NCI-H510A (cell line): ENCODE results near the gene FBXO42.
"Not testable (repeated sequence)": the region's sequence is repeated elsewhere in the genome, so short reads cannot be mapped to it uniquely, and the experiment has no call there.

Experiments
- DNase-seq: peaks from one replicate; lab custom pipeline; 2025; lab: John Stamatoyannopoulos, UW

FBXO42 gene

GRCh38 chr1:16260814-16261213 is 91.5 kb downstream of the FBXO42 start:
- no peak for DNase-seq

GRCh38 chr1:16258591-16259135 is 93.6 kb downstream of the FBXO42 start:
- no peak for DNase-seq

DNA sequence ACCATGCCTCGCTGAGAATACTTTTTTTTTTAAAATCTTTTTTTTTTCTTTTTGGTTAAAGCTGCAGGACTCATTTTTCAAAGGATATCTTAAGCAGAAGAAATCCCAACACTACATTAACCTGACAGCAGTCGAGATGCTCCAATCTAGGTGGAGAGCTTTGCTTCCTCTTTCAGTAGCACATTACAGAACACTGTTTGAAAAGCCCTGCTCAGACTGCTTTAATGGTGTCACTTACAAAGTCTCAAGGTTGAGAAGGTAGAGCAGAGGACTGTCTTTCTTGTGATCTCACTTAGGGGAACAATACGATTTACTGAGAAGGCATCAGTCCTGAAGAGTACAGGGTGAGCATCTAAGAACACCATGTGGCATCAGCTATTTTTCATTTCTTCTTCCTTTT is 94.3 kb downstream of the FBXO42 start:
- DNase-seq = no peak

DNA sequence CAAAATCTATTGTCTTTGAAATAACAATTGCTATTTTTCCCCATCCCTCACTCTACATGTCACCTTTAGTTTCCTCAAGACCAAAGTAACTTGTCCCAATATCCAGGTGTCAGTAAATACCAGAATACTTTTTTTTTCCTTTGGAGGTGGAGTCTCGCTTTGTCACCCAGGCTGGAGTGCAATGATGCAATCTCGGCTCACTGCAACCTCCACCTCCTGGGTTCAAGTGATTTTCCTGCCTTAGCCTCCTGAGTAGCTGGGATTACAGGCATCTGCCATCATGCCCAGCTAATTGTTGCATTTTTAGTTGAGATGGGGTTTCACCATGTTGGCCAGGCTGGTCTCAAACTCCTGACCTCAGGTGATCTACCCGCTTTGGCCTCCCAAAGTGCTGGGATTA is 94.7 kb downstream of the FBXO42 start:
- not testable (repeated sequence) for DNase-seq

DNA sequence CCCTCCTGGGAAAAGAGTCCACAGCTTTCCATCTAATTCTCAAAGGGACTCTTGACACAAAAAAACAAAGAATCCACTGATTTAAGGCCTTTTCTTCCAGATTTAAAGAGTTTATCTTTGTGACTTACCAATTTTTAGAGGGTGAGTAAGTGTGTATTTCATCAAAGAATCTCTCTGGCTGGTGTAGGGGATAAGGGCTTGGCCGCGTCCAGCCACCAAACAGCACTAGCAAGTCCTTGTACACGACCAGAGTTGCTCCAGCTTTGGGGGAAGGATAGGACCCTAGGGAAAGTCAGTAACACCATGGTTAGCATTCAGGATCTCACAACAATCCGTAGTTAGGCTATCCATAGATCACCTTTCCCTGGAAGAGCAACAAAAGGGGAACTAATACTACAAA is 95.8 kb downstream of the FBXO42 start:
- DNase-seq = no peak

GRCh38 chr1:16254263-16254928 is 97.9 kb downstream of the FBXO42 start:
- DNase-seq = no peak

DNA sequence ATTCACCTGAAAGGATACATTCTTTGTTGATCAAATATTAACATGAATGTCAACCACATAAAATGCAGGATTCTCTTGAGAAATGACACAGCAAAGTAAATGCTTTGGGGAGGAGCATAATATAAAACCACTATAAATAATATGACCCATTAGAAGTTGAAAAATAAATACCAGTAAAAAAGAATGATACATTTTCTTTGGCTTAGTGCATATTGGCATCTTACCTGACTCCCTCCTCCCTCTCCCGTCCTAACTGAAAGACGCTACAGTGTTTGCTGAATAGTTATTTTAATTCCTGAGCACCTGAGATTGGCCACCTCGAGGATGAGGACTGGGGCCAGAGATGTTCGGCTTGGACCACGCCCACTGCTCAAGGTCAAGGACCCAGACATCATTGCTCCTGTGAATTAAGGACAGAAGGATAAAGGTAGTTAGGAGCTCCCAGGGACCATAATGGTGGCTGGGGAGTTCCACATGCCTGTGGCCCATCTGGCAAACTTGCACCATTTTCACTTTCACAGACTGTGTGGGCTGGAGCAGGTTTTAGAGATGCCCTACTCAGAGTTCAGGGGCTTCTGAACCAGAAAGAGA is 98.9 kb downstream of the FBXO42 start:
- DNase-seq = no peak

DNA sequence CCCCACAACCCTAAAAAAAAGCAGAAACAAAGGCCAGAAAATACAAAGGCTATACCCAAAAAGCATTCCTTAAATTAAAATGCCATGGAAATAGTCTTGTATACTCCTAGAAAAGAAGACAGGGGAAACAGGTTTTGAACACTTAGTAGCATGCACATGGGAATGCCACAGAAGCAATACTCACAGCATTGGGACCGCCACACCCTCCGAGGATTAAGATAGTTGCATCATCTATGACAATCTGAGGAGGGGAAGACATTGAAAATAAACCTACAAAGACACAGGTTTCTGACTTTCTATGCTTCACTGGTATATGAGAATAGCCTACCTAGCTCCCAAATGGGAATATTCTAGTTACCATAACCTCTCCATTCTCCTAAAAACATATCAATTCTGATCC is 99.4 kb downstream of the FBXO42 start:
- no peak for DNase-seq

DNA sequence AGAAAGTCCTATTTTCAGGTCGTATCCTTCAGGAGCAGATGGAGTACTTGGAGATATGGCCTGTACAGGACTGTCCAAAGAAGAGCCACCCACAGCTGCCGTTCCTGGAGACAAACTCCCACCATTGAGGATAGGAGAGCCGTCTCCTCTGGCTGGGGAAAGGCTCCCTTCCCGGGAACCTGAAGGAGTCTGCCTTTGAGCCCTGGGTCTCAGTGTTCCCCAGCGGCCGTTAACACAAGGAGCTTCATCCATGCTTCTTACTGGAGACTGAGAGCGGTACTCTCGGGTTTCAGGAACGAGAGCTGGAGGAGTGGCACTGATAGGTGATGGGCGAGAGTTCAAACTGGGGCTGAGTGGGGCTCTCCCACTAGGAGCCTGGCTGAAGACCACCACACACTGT is 100.9 kb downstream of the FBXO42 start:
- no peak for DNase-seq

DNA sequence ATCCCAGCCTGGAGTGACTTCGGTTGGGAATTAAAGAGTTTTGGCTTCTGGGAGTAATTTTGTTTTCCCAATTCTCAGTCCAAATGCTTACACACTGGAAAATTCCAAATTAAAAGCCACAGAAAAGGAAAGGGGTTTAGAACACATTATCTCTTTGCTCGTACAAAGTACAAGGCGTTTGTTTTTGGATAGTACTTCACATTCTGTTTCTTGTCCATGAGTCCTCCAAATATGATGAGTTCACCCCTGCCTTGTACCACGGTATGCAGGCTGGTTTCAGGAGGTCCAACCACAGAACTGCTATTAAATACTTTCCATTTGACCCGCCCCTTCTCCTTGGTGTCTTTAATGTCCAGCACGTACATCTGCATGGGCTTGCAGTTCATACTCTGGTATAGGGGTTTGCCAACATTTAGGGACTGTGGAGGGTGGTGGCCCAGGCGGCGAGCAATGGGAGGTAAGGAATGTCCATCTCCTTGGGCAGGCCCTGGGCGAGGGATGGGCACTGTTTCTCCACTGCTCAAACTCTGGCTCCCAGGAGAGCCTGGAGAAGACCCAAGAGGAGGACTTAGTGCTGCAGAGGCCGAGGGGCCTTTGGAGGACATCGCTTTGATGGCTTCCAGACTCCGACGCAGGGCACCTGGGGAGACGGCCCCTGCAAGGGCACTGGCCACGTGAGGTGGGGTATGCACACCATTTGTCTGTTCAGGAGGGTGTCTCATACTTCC is 101.6 kb downstream of the FBXO42 start:
- no peak for DNase-seq

DNA sequence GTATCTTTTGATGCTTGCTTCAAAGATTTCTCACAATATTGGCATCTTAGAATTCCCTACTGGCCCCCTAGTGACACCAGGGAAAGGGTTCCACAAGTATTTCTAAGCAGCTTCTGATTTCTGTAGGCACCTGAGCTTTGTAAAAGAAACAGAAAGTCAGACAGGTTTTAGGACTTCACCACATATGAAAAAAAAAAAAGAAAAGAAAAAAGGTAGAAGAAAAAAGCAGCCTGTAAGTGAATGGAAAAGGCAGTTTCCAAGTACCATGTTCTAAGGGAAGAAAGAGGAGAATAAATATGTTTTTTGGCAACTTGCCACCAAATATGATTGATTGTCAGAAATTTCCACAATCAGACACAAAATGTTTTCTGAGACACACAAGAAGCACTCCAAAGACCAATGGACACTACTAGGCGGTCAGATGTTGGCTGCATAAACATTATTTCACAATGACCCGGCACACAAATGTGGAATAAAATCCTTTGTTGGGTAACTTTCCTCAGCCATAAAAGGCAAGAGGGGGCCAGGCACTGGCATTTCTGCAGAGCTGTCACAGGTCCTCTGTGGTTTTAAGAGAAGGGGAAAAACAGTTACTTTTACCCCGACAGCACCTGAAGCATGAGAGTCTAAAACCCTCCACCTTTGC is 102.6 kb downstream of the FBXO42 start:
- DNase-seq = no peak

- DNase-seq = peak; percentile 93
Measured at GRCh38 chr1:16248603-16249516, 103.4 kb downstream of the FBXO42 start.

DNA sequence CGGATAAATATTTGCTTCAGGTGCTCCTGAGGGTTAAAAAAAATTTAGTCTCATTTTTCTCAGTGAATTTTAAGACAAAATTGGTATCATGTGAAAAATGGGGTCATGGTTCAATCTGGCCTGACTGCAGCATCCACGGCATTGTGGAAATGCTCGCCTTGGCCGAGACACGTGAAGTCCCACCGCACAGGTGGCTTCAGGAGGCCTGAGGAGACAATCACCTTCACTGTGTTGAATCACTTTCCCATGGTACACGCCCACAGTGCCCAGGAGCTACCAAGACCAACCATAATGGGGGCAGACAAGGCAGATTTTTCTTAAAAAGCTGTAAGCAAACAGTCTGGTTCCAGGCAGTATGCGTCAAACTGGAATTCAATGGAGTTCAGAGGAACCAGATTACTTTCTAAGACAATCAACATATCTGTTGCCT is 104.3 kb downstream of the FBXO42 start:
- DNase-seq = peak; percentile 26

DNA sequence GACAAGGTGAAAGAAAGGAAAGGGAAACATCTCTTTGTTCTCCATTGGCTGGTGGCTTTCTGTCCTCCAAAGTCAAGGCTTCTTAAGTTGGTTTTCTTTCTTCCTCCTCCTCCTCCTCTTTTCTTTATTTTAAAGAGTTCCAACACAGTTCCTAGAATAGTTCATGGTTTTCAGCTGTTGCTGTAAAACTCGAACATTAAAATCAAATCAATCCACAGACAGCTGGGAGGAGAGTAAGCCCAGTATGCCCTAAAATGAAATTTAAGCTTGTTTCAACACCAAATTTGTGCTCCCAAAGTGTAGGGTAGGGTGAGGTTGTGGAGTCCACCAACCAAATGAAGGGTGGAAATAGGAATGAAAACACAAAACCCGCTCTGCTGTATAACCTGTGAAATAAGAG is 104.8 kb downstream of the FBXO42 start:
- DNase-seq = no peak

DNA sequence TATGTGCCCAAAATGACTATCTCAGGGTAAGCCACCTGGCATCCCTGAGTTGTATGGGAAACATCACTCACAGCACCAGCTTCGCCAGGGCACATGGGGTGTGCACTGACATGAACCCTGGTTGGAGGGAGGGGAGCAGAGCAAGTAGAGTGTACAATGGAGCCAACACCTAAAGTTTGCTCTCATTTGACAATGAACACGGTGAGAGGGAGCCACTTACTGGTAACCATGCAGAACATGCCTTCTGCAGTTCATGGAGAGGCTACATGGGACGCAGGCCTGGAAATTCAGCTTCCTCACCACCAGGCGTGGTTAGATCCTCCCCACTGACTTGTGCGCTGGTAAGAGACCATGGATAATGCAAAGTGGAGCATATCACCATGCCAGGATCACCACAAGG is 105.3 kb downstream of the FBXO42 start:
- peak; percentile 34 for DNase-seq

DNA sequence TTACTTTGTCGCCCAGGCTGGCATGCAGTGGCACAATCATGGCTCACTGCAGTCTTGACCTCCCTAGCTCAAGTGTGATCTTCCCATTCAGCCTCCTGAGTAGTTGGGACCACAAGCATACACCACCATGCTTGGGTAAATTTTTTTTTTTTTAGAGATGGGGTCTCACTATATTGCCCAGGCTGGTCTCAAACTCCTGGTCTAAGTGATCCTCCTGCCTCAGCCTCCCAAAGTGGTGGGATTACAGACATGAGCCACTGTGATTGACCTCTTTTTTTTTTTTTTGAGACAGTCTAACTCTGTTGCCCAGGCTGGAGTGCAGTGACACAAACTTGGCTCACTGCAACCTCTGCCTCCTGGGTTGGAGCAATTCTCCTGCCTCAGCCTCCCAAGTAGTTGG is 106.0 kb downstream of the FBXO42 start:
- not testable (repeated sequence) for DNase-seq

- no peak for DNase-seq
Measured at GRCh38 chr1:16245476-16246196, 106.6 kb downstream of the FBXO42 start.

- no peak for DNase-seq
Measured at GRCh38 chr1:16244650-16245285, 107.5 kb downstream of the FBXO42 start.

DNA sequence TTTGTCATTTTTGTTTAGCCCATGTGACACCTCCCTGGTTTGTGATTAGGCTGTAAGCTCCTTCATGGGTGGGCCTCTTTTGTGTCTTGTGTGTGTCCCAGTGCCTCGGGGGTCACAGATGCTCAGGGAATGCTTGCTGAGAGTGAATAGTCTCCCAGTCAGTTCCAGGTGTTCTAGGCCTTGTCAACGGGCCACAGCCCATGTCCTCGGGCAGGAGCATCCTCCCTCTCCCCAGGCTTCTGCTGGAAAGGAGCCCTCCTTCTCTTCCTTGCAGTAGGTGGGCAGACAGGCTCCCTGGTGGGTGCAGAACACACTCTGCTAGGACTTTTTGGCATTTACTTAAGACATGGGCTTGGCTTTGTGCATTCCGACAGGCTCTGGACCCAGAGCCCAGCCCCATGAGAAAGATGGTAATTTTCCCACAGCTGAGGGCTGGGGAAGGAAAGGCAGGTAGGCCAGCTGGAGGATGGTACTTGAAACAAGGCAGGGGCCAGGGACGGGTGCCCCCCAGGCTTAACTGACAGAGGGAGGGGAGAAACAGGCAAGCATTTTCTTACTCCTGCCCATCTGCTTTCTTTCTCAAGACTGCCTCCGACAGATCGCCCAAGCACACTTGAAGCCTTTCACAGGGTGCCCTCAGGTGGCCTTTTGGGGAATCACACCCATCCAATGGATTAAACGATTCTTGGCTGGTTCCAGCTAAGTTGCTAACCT is 108.2 kb downstream of the FBXO42 start:
- peak; percentile 78 for DNase-seq

DNA sequence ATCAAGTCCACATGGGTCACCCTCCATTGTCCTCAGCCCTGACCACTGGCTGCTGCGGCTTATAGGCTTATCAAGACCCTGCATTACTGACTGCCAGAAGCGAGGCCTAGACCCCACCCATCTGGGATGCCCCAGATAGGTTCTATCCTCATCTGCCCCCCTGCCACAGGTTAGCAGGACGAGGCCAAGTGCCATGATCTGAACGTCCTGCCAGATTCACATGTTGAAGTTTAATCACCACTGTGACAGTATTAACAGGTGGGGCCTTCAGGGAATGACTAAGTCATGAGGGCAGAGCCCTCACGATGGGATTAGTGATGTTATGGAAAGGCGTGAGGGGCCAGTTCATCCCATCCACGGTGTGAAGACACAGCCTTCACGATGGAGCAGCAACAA is 109.1 kb downstream of the FBXO42 start:
- no peak for DNase-seq
